HG02763 (cell line): Measurements from ENCODE around the gene MLLT6.
A peak's percentile ranks its signal among the peaks of the same experiment; 100 is the strongest.
"Not testable (repeated sequence)": the region's sequence is repeated elsewhere in the genome, so short reads cannot be mapped to it uniquely, and the experiment has no call there.

Experiments
- ATAC-seq: cut with Tn5 transposase; IDR thresholded peaks from one replicate; pipeline ENCODE4 v1.9.1; 2021; ENCODE audit warnings: mild to moderate bottlenecking, moderate library complexity; ENCODE audit not compliant: unreplicated experiment

The MLLT6 gene

DNA sequence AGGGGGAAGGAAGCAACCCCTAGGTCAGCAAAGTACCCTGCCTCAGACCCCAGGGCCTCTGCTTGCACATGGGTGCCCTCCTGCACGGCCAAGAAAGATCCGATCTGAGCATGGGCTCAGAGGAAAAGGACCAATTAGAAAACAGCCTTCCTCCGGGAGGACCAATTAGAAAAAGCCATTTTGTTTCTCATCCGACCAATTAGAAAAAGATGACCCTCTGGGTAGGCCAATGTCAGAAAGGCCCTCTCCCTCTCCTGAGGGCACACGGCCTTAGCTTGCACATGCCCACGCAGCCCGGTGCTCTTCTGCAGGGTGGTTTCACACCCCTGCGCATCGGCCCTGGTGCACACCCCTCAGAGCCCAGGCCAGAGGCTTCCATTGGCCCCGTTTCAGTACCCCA lies 20.0 kb downstream of the MLLT6 start:
- ATAC-seq, result no peak

DNA sequence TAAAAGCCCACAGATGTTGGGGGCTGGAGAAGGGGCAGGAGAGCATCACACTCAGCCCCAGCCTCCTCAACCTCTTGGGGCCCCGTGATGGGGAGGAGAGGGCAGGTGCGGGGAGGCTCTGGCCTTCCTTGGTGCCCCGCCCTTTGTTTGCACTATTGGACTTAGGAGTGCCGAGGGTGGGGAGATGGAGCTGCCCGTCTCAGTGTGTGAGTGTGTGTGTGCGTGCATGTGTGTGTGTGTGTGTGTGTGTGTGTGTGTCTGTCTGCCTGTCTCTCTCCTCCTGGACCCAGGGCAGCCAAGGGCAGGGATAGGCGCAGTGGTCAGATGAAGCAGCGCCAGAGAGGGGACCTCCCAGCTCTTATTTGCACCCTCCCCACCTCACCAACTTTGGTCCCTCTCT lies 21.1 kb downstream of the MLLT6 start:
- not testable (repeated sequence) for ATAC-seq

DNA sequence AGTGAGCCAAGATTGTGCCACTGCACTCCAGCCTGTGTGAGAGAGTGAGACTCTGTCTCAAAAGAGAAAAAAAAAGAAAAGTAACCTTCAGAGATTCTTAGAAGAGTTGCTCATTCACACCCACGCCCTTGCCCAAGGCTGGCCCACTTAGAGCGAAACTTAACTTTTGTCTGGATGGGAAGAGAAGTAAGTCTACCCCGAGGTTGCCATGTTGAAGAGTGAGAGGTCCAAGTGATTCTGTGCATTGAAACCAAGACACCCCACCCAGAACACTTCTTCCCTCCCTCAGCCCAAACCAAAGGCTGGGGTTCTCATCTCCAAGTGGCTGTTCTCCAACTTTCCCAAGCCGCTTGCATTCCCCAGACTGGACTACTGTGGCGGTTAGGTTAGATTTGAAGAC lies 22.7 kb downstream of the MLLT6 start:
- ATAC-seq, result no peak

DNA sequence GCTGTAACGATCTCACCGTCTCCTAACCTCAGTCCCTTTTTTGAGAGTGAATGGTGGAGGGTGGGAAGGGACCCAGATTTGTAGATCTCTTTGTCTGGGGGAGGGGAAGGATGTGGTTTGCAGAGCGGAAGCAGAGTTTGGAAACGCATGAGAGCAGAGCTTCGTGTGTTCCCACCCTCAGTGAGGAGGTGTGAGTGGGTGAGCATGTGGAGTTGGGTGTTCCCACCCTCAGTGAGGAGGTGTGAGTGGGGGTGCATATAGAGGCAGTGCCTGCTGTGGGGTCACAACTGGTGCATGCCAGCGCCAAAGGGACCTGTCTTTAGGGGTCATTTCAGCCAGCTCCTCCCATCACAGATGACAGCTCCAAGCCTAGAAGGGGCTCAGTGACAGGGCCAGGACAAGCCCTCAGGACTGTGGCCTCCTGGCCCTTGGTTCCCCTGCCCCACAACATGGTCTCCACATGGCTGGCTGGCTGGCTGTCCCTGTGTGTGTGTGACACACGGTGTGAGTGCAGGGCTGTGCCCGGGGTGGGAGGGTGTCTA lies 23.3 kb downstream of the MLLT6 start:
- no peak for ATAC-seq

DNA sequence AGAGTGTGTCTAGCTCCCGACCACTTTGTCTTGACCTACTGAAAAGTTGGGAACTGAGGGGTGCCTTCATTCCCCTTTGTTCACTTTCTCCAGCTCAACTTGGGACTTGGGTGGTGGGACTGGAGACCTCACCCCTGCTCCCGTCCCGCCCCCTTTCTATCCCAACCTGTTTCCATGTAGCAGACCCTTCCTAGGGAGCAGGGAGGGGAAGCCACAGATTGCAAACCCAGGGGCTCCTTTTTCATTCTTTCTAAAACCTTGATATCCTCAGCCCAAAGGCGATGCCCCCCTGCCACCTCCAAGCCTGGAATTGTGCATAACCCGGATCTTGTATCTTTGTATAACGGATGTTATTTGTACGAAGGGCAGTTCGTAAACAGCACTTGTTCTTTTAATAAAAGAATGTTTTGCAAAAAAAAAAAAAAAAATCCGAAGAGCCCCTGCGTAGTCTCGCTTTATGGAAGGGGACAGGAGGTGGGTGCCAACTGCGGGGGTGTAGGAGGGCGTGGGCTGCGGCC lies 24.4 kb downstream of the MLLT6 start:
- no peak for ATAC-seq

DNA sequence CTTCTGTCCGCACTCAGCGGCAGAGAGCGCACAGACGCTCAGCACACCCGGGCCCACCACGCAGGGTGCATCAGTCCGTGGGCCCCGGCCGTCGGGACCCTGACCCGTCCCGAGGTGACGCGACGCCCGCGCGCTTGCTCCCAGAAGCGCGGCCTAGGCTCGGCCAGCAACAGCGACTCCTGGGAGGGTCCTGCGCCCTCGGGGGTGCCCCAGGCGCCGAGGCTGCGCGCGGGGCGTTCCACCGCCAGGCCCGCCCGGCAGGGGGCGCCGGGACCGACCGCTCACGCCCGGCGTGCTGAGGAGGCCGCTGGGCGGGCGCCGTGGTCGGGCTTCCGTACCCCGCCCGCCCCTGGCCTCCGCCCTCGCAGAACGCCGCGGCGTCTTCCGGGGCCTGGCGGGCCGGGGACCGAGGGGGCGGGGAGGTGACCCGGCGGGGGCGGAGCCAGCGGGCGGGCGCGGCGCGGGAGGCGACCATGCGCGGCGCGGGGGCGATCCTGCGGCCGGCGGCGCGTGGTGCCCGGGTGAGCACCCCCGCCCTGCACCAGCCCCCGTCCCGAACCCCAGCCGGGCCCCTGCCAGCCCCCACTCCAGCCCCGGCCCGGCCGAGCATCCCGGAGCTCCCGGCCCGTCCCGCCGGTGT lies 24.9 kb downstream of the MLLT6 start, which contains the start of gene CISD3:
Gene CISD3 (plus strand): TSS at position 456 of the 640 bp plus-strand sequence. CDS start 18 bp downstream, at position 474.
- peak; percentile 82 for ATAC-seq

DNA sequence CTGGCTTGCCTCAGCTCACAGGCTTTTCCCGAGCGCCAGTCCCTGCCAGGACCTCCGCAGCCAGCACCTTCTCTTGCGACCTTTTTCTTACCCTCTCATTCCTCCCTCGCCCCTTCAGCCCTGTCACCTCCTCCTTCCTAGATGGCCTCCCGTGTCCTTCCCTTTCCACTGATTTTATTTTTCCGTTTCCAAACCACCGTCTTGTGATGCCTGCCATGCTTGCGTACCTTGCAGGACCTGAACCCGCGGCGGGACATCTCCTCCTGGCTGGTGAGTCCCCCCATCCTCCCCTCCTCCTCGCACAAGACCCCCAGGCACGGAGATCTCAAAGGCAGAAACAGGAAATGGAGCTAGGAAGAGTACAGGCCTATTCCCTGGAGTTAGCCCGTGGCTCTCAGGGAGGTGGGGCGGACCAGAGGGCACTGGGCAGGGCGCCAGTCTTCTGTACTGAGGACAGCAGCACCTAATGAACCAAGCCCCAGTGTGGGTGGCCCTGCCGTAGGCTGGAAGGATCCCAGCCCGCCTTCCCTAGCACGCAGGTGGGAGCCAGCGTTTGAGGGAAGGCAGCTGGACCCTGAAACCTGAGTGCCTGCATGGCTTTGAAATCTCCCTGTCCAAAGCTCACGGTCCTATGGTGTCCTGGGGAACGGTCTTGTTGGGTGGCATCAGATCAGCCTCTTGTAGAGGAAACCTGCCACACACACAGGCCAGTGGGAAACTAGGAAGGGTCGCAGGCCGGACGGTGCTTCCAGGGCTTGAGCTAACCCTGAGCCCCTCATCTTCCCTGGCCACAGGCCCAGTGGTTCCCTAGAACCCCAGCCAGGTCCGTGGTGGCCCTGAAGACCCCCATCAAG lies 25.7 kb downstream of the MLLT6 start:
- no peak for ATAC-seq

DNA sequence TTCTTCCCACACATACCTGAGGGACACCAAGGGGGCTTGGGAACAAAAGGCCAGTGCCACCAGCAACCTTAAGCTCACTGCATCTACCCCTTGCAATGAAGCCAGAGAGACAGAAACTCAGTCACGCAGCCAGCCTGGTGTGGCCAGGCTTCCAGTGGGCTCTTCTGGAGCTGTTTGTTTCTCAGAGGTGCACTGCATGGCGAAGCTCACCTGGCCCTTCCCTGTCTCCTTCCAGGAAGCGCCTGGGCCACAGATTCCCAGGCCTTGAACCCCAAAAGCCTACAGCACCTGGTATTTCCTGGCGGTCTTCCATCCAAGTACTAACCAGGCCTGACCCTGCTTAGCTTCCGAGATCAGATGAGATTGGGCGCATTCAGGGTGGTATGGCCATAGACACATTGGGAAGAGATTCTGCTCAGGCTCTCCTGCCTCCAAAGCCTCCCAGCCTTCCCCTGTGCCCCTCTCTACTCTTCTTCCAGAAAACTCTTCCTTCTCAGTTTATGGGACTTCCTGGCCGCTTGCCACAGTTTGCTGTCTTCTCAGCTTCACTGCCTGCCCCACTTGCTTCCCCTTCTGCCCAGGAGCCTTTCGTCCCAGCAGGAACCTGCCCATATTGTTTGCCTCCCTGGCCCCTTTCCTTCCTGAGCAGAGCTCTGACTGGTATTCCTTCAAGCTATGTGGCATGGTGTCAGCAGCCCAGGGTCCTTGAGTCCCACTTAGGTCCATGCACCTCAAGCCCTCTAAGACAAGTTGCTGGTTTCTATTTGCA lies 26.6 kb downstream of the MLLT6 start:
- no peak for ATAC-seq

DNA sequence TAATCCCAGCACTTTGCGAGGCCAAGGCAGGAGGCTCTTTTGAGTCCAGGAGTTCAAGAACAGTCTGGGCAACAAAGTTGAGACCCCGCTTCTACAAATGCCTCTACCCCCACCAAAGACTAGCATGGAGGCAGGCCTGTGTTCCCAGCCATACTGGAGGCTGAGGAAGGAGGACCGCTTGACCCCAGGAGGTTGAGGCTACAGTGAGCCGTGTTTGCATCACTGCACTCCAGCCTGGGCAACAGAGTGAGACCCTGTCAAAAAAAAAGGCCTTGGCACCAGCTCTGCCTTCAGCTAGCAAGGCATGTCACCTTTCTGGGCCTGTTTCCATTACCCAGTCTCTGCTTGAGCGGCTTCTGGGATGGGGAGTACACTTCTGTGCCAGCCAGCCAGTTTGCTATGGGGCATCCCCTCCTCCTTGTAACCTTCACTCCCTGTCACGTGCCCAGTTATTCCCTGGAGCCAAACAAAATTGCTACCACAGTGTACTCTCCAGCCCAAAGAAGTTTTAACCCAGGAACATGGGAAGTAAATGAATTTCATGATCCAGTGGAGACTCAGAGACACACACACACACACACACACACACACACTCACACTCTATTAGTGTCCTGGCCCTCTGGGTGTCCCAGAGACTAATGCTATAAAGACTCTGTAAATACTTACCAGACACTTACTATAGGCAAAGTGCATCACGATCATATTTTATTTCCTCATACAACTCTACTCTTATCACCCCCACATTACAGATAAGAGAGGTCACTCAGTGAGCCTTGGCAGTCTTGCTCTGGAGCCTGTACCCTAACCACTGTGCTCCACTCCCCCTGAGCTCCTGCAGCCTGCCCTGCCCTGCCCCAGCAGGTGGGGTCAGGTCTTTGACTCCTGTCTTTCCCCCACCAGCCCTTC lies 27.6 kb downstream of the MLLT6 start:
- ATAC-seq, result no peak

DNA sequence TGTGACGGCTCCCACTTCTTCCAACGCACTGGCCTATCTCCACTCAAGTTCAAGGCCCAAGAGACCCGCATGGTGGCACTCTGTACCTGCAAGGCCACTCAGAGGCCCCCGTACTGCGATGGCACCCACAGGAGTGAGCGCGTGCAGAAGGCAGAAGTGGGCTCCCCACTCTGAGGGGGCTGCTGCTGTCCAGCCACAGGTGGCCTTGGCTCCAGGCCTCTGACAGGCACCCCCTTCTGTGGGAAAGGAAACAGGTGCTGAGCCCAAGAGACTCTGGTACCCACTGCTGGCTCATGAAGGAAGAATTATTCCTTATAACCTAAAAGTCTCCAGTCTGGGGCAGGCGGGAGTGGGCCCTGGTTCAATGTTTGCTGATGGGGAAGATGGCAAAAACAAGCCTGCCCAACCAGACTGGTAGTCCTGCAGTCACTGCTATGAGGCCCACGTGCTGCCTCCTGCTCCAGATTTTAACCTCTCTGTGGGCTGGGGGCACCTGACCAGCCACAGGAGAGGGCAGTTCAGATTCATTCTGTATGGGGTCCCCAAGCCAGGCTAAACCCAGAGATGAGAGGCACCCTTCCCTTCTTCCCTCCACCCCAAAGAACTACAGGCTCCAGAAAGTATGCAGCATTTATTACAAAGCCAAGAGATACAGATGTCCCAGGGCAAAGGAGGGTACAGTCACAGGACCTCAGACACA lies 28.4 kb downstream of the MLLT6 start:
- no peak for ATAC-seq

DNA sequence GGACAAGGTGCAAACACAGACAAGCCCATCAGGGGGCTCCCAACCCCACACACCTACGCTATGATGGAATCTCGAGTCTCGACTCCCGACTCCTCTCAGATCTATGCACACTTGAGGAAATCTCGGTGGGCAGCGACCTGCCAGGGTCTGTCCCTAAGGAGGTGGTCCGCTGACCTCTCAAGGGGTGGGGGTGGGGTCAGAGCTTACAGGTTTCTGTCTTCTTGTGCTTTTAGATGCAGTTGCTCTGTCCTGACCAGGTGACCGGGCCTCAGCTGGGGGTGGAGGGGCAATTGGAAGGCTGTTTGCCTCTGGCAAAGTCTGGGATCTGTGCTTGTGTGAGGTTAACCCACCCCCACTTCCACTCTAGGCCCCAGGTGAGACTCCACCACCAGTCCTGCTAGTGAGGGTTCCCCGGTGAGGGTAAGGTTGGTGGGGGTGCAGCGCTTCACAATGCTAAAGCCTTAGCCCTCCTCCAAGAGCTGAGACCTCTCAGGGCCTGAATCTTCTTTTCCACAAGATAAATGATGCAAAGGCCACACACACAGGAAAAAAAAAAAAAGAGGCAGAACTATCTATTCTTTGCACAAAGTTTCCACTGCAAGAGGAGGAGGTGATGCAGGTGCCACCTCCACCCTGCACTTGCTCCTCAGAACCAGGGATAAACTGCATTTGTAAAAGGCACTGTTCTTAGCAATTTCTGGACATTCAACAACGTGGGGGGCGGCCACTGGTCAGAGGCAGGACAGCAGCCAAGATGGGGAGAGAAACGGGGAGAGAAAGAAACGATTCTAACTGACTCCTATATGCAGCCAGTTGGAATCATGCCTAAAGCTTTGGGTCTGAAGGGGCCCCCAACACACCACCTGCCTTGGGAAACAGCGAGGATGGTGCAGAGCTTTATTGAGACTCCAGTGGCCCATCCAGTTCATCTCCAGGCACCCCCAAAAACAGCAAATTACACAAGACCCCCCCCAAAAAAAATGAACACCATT lies 29.2 kb downstream of the MLLT6 start:
- ATAC-seq, result no peak

DNA sequence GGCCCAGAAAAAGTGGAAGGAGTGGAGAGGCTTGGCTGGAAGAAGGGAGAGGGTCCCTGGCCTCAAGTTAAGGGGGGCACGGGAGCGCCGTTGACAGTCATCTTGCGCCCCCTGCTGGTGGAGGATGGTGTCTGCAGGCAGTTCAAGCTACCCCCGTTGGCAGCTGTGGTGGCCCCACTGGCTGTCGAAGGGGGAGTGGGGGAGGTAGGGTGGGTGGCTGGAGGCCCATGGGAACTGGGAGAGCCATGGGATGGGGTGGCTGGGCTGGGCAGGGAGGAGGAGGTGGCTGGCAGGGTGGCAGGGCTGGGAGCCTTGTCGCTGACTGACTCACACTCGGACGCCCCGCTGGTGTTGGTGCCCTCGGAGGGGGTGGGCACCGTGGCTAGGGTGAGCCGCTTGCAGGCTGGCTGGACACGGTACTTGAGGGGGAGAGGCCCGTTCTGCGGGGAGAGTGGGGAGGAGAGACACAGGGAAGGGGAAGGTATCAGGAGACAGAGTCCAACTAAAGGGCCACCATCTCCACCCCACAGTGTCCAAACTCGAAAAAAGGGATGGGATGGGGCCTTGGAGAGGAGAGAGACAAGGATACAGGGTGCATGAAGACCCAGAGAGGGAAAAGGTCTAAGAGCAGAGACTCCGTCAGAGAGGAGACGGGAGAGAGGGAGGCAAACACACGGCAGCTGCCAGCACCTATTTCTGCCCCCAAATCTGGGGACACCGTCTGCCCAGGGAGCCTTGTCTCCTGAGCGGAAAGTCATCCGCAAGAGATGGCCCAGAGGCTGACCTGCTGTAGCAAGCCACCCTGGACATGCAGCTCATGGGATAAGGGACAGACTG lies 30.3 kb downstream of the MLLT6 start:
- no peak for ATAC-seq

DNA sequence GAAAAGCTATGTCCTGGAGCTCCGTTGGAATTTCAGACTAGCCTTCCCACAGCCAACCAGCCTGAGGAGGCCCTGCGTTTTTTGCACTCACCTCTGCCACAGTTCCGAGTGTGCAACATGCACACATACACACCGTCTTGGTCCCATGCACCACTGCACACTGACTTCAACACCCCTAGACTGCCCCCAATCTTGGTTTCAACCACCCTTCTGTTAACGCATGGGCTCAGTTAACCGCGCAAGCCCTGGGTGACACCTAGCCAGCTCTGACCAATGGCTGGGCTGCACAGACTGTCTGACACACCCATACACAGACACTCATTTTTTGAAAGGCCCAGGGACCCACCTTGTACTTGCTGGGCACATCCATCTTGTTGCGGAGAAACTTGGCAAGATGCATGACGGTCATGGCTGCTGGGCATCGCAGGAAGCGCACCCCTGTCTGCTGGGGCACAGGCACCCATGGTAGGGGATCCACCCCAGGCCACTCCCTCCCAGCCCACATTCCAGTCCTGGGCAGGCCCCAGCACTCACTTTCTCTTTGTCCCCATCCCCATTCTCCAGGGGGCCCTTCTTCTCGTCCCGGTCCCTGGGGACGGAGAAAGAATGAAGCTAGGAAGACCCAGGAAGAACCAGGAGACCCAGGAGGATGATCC lies 33.1 kb downstream of the MLLT6 start:
- ATAC-seq, result no peak

DNA sequence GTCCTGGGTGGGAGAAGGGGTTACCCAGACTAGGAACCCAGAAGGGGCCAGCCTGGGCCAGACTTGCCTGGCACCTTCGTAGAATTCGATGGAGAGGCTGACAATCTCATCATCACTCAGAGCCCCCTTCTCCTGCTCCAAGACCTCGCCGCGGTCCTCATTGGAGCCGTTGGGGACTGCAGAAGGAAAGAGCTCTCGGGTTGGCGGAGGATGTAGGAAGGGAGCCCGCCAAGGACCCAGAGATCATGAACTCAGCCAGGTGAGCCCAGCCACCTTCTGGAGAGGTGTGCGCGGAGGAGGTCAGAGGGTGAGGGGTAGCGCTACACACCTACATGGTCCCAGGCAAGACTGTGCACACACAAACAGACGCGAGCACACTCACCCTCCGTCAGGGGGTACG lies 33.6 kb downstream of the MLLT6 start:
- ATAC-seq, result no peak

DNA sequence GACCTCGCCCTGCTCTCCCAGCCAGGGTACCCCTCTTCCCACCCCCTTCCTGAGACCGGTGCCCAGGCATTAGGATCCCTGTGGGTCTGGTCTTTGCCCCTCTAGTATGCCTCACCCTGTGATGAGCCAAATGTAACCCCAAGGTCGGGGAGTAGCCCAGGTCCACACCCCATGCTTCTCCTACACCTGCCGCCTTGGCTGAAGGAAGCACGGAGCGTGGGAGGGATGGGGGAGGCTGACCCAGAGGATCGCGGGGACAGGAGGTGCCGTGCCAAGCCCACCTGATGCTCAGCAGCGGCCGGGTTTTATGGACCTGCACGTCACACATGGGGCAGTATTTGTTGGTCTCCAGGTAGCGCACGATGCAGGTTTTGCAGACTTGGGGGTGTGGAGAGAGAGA lies 34.2 kb downstream of the MLLT6 start:
- ATAC-seq, result no peak

DNA sequence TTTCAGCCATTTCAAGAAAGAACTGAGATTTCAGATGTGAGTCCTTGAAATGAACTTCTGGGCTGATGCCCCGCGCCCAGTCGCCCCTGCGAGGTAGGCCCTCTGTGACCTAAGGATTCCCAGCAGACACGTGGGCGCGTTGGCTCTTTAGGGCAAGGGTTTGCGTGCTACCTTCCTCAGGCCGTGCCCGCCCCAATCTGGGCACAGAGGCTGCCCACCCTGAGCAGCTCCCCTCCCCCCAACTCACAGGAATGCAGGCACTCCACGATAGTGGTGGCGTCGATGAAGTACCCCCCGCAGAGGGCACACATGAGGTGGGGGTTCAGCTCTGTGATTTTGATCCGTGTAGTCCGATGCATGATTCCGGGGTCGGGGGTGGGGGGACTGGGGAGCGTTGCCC lies 35.0 kb downstream of the MLLT6 start:
- ATAC-seq, result no peak

DNA sequence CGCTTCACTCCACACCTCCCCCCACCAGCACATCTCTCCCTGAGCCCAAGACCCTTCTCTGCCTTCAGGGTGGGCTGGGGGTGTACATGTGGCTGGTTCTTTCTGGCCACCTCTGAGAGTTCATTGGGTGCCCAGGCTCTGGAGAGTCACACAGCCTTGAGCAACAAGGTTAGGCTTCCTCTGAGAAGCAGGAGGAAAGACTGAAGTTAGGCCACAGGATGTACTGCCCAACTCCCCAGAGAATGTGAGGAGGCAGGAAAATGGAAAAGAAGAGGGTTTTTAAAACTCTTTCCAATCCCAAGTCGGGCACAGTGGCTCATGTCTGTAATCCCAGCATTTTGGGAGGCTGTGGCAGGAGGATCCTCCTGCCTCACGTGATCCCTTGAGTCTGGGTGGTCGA lies 35.7 kb downstream of the MLLT6 start:
- ATAC-seq, result no peak
